NCI-H748 (cell line): ENCODE results near the gene FABP7.
"Not testable (repeated sequence)": the region's sequence is repeated elsewhere in the genome, so short reads cannot be mapped to it uniquely, and the experiment has no call there.

ENCODE experiments used
- DNase-seq: peaks from one replicate; lab custom pipeline; 2025; ENCODE audit not compliant: unreplicated experiment; lab: John Stamatoyannopoulos, UW

The FABP7 gene

DNA sequence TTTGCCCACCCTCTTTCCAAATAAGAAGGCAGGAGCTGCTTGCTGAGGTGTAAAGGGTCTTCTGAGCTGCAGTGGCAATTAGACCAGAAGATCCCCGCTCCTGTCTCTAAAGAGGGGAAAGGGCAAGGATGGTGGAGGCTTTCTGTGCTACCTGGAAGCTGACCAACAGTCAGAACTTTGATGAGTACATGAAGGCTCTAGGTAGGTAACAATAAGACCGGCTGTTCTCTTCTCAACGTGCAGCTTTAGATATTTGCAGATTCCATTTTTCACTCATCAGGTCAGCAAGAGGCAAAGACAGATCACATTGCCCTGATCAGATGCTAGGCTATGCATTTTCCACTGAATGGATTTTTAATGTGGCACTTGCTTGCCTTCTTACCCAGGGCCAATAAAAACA, at the start of gene FABP7:
FABP7 (plus strand) TSS at position 50 of the 400 bp plus-strand sequence; CDS start at position 129, 79 bp downstream.
- DNase-seq = no peak

DNA sequence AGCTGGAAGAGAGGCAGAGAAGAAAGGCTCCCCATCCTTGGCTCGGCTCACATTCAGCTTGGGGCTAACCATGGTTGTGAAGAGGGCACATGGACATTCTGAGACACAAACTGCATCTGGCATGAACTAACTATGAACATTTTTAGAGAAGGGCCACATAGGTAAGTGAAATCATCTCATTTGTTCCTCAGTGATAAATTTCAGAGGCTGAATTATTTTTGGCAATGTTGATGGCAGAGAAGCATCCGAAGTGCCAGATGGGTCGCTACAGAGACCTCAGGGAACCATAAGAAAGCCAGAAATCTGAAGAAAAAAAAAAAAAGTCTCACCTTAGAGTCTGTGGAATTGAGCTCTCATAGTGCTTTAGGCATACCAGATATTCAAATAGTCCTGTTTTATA, 49.2 kb upstream of the FABP7 start:
- DNase-seq = no peak

DNA sequence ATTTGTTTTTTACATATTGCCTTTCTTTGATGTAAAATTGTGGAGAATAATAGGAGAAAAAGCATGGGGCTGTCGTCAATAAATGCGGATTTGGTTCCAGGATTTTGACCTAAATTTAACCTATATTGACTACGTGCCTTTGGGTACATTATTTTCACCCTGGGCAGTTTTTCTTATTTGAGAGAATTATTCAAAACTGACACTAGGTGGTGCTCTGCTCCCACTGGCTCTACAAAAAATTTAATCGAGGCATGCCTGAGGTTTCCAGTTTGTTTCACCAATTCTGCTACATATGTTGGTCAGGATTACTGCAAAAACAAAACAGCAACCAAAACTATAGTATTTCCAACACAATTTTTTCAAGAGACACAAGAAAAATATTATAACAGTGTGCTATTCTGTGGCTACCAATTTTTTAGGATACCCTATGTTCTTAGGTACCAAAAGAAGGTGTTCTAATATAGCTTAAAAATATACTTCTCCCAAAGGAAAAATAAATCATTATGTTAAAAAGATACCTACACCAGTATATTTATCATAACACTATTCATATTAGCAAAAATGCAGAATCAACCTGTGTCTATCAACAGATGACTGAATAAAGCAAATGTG, 48.6 kb upstream of the FABP7 start:
- peak; percentile 74 for DNase-seq

DNA sequence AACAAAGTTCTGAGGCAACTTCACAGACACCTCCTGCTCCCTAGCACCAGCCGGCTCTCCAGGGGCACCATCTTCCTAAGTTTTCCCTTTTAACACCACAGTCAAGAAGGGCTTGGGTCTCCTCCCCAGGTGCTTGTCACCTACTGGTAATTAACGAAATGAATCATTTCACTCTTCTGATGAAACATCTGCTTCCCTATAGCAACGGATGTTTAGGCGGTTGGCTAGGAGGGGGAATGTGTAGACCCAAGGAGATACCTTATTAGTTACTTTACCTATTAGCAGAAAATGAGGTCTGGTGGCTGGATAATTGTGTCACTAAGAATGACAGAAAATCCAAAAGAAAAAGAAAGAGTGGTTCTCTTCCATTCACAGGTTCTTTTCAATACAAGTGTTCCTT, 46.3 kb upstream of the FABP7 start:
- peak; percentile 85 for DNase-seq

DNA sequence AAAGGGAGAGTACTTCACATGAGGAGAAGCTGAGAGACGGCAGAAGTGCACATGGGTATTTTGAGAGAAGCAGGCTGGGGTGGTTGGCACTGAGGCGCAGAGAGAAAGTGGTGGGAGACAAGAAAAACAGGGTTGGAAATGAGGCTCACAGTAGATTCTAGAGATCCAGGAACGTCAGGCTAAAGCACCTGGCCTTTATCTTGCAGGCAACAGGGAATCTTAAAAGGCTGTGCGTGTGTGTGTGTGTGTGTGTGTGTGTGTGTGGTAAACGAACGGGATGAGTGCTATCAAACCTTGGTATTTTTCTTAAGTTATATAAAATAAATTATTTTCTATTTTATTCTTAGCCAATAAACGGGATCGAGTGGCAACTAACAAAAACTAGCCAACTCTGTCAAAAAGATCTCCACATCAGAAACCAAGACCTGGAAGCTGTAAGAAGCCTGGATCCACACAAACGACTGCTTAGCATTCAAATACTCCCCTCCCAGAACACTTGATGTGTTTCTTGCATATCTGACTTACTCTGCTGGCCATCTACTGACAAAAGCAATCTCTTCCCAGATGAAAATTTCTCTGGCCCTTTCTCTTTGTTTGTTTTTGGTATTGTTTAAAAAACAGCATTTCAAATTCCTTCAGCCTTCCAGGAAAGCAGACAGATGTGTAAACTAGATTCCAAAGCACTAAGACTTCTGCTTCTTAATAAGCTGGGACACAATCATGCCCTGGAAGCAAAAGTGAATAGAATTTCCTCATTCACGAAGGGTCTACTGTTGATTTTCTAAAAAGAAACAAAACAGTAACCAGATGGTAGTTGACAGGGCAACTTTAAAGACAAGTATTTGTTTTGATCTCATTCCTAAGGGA, 44.8 kb upstream of the FABP7 start:
- peak; percentile 22 for DNase-seq

DNA sequence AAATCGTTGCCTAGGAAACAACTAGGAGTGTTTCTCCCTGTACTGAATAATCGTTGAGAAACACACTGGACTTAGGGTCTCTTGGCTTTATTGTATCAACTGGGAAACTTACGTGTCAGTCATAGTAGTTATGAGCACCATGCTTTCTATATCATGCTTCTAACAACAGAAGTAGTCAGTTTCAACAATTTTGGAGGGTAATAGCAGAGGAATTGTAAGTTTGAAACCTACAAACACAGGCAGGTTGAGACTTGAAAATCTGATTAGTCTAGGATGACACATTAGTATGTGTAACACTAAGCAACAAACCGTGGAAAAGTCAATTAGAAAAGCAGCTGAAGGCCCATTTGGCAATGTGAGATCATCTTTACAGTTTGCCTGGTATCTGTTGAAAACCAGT, 43.9 kb upstream of the FABP7 start:
- peak; percentile 97 for DNase-seq

DNA sequence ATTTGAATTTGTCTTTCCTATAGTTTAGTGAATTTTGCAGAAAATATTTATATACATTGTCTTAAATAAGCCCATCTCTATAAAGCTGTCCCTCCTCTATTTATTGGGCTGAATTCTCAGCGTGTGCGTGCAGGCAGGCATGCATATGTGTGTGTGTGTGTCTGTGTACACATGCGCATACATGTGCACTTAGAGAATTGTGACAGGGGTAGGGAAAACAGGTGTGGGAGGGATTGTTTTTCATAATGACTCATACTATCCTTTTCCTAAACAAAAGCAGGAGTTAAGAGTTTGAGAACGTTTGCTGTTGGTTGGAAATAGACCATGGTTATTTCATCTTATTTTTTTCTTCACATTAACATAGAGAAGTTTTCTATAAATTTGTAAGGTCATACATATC, 43.4 kb upstream of the FABP7 start:
- DNase-seq = peak; percentile 96

DNA sequence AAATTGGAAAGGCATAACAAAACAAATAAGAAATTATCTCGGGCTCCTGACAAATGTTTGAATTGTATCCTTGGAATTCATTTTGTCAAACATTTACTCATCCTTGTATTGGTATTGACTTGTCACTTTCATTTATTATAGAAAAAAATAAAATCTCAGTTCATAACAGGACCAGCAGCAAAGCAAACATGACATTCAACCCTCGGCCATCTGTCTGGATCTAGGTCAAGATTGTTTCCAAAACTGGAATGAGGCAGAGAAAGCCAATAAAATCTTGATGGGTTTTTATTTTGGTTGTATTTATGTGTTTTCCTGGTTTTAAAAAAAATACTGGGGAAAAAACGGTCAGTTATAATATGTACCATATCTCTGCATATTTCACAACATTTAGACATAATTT, 42.9 kb upstream of the FABP7 start:
- DNase-seq = peak; percentile 59

DNA sequence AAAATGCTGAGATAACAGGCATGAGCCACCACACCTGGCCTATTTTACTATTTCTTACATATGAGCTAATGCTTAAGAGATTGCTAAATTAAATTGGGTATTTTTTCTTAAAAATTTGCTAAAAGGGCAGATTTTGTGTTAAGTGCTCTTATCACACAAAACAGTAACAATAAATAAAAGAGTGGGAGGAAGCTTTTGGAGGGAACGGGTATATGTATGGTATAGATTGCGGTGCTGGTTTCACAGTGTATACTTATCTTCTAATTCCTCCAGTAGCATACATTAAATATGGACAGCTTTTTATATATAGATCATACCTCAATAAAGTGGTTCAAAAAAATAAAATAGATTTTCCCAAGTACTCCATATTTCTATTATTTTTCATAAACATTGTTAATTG, 39.4 kb upstream of the FABP7 start:
- no peak for DNase-seq

DNA sequence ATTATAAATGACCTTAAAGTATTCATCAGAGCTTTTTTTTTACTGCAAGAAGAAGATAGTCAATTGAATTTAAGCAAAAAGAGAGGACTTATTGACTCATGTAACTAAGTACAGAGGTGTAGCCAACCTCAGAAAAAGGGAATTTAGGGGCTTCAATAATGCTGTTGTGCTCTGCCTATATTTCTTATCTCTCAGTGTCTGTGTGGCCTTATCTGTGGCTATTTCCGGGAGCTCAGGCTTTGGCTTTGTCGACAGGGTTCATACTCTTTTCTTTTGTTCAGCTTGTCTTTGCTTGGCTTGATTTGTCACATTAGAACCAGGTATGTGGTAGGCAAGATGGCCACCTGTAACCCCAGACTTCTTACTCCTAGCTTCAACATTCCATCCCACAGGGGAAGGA, 38.6 kb upstream of the FABP7 start:
- DNase-seq = no peak

DNA sequence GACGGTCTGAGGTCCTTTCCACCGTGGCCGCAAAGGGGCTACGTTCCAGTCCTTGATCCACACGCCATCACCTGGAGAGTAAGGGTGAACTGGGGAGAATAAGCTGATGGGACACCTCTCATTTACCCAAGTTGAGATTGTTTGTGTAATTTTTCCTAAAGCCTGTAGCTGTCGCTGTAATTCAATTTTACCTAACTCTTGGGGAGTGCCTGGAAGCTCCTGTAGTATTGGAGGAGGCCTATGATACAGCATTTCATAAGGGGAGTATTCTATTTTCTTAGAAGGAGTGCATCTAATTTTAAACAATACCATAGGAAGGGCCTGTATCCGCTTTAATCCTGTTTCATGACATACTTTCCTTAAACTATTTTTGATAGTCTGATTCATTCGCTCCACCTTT, 35.3 kb upstream of the FABP7 start:
- peak; percentile 33 for DNase-seq

DNA sequence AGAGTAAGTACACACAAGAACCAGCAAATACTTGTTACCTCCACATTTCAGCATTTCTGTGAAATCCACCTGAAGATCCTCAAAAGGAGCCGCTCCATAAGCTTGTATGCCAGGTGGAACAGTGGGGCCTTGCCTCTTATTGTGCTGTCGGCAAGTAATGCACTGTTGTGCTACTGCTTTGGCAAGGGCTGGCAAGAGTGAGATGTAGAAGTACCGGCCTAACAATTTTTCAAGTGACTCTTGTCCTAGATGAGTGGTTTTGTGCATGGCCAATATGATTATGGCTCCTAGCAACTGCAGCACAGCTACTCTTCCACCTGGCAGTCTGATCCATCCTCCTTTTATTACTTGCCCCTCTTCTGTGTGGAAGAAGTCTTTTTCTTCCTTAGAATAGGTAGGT, 34.7 kb upstream of the FABP7 start:
- not testable (repeated sequence) for DNase-seq

DNA sequence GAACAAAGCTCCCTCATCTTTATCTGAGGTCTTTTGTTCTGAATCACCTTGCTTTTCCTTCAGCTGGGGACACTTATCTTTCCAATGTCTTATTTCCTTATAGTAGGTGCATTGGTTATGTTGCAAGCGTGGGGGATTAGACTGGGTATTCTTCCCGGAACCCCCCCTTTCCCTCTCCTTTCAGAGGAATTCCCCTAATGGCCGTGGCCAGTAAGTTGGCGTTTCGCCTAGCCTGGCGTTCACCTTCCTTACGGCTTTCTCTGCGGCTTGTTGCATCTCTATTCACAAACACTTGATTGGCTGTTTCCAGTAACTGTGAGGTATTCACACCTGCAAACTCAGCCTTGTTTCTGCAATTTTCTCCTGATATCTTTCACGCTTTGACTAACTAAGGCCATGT, 32.8 kb upstream of the FABP7 start:
- DNase-seq = no peak

DNA sequence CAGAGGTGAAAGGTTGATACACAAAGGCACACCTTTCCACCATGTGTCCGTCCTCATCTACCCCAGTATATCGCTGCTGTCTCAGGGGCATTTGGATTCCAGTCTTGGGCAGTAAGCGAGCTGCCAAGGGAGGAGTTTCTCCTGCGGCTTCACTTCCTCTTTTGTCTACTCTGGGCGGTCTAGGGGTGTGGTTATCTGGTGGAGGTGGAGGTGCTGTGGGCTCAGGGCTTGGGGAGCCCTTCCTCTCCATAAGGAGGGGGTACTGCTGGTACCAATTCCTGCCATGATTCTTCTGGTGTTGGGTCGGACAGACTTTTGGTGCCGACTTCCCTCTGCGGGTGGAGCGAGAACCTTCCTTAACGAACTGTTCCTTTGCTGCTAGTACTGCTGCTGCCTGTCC, 31.9 kb upstream of the FABP7 start:
- no peak for DNase-seq

DNA sequence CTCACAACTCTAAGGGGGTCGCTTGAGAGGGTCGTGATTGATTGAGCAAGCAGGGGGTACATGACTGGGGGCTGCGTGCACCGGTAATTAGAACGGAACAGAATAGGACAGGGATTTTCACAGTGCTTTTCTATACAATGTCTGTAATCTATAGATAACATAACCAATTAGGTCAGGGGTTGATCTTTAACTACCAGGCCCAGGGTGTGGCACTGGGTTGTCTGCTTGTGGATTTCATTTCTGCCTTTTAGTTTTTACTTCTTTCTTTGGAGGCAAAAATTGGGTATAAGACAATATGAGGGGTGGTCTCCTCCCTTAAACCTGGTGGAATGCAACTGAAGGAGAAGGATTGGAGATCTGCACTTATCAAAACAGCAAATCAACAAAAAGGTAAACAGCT, 30.6 kb upstream of the FABP7 start:
- not testable (repeated sequence) for DNase-seq

DNA sequence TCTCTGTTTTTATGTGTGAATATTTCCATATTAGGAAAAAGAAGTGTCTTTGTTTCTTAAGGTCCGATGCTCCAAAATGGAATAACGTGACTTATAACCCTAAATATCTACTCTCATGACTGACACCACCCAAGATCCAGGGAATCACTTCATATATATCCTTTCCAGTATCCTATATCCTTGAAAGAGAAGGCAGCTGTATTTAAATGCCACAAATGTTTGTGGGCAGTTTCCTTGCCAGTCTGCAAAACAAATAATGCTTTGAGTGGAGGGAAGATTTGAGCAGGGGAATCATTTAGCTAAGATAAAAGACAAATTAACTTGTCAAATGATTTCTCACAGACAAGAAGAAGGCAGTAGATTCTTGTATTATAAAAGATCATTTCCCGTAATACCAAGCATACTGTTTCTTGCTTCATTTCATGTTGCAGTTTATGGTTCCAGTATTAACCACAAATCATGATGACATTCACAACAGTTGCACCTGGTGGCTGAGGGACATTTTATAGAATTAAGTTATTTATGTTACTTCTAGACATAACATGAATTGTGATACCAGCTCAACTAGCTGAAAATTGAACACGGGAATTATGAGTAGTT, 30.0 kb upstream of the FABP7 start:
- peak; percentile 63 for DNase-seq

DNA sequence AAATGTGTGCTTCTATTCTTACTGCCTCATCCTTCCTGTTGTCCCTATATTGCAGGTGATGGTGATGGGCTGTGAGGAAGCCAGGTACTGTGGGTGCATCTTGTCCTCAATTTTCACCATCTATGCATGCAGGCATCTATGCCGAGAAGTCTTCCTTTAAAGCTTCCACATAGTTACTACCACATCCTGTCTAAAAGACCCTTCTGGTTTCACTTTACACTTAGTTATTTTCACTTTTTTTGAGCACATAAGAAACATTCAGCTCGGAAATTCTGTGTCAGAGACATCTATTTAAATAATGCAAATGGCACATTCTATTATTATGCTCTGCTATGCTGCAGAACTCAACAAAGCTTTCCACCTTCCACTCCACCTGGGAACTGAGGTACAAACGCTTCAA, 28.2 kb upstream of the FABP7 start:
- no peak for DNase-seq

DNA sequence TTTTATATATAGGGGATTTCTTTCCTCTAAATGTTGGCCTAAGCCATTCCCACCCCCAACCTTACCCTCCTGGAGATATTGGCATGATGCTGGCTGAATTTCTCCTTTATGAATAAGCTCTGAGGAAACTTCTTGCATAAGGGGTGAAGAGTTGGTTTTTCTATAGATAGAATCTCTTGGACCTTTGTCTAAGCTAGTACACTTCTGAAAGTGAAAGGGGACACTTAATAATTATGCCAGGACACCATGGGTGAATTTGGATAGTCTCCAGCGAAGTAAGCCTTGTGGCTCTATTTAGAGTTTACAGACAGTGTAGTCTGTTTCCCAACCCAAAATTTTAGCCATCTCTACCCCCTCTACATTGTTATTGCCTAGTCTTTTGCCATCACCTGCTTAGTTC, 27.1 kb upstream of the FABP7 start:
- no peak for DNase-seq

DNA sequence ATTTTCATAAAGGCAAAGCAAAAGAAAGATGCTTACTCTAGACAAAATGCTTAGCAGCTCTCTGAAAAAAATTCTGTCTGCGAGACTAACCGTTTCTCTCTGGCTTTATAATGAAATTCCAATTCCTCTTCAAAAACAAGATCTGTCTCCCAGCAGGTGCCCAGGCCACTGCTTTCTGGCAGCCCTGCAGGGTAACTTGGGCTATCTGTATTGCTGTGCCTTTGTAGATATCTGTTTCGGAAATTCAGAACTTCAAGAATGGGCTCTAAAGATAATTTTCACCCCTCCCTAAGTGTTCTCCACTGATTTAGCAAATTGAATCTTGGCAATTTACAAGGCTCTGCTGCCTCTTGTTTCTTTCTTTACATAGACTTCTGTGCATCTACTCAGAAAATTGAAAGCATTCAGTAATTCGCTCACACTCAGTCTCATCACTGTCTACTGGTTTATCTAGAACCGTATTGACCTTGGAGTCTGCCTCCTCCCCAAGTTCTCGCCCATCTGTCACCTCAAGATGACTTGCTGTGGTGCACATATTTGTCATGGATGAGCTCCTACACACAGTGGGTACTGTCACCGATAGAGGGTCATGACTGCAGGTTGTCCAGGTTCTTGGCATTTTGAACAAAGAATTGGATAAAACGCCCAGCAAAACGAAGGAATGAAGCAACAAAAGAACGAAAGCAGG, 26.4 kb upstream of the FABP7 start:
- DNase-seq = no peak

DNA sequence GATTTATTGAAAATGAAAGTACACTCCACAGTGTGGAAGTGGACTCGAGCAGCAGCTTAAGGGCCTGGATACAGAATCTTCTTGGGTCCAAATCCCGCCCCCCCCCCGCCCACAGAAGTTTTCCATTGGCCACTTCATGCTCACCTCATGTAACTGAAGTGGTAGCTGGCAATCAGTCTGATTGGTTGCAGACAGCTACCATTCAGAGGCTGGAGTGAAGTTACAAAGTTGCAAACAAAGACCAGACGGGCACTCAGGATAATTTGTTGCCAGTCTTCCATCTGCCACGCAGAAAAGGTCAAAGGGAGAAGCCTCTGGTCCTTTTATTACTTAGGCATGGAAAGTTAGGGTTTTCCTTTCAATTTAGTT, 25.8 kb upstream of the FABP7 start:
- no peak for DNase-seq

DNA sequence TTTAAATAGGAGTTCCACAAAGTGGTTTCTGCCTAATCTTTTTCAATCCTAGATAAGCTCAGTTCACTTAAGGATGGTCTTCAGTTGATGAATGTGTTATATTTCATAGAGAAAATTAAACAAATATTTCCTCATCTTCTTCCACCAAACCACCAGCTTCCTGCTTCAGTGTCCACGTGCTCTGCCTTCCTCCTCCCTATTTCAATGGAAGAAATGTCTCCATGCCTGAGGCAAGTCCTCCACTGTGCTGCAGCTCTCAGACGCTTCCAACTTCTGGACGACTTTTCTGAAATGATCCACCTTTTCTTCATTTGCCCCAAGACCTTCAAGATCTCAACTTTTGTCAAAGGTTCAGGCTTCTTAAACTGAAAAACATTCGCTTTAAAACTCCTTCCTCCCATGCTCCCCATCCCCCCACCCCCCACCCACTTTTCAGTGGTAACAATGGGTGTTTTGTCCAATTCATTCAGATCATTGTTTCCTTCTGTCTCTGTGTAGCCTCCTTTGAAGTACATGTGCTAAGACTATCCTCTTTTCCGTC, 25.3 kb upstream of the FABP7 start:
- no peak for DNase-seq
